ENCODE measurements around the gene DNAJB5. TPM values are rescaled to one million over a fixed set of nuclear protein-coding genes. Genes with fewer than 3 reads are reported as not detected.

Gene DNAJB5
- total RNA-seq, 2 experiments from 2014 or later: 2.7 to 2.8 TPM

DNA sequence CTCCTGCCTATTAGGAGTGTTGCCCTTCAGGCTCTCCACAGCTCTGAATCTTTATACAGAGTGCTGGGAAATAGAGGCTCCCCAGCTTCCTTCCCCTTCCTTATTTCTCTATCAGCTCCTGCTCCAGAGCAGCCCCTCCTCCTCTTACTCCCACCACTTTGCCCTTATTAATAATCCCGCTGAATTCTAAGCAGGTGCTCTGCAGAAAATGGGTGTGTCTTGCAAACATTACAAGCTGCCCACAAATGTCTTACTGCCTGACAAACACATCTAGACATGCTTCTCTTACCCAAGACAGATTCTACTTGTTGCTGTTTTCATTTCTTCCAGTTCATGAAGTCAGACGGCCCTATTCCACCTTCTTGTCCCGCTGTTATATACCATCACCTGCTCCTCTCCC lies 25.1 kb upstream of the DNAJB5 start:
- H3K9me3 ChIP-seq (ENCODE audit: control insufficient read depth in 1 of 2, insufficient read depth in 1 of 2, low read length in 2 of 2): no peaks in the 10 kb centered on the region
- no peak overlapping the region for H3K27ac ChIP-seq (ENCODE audit: low read depth in 1 of 2, low read length in 2 of 2)
- DNase-seq: no peak
- H3K36me3 ChIP-seq (ENCODE audit: insufficient read depth, low read length): no peaks in the 10 kb centered on the region
- intact Hi-C loops (cut with DNase I, micrococcal nuclease): no loop called here
- H3K27ac Mint-ChIP-seq: no peak overlapping the region
- no peaks in the 10 kb centered on the region for H3K4me1 ChIP-seq (ENCODE audit: insufficient read depth, low read length)
- no peaks in the 10 kb centered on the region for H3K9me3 Mint-ChIP-seq
- ChIA-PET CTCF (interaction anchor here (0.6 kb wide), 1 partner anchor 82 kb away, joined by 3 read pairs; no protein-coding TSS in a partner anchor), POLR2A (no interaction called here)
- no peak overlapping the region for H3K4me3 Mint-ChIP-seq
- ATAC-seq (ENCODE audit: poor library complexity): no peak
- no peak overlapping the region for H3K4me3 ChIP-seq (ENCODE audit: low read length)
- peaks cover 25 to 76% of the 10 kb centered on the region in 2 experiments for H3K27me3 ChIP-seq (ENCODE audit: control insufficient read depth in 1 of 2, insufficient read depth in 2 of 2, low read length in 2 of 2)
- H3K27me3 Mint-ChIP-seq: peaks cover 80% of the 10 kb centered on the region
- H3K36me3 Mint-ChIP-seq (ENCODE audit: low read depth): no peaks in the 10 kb centered on the region
- TF ChIP-seq, protein P1, sequence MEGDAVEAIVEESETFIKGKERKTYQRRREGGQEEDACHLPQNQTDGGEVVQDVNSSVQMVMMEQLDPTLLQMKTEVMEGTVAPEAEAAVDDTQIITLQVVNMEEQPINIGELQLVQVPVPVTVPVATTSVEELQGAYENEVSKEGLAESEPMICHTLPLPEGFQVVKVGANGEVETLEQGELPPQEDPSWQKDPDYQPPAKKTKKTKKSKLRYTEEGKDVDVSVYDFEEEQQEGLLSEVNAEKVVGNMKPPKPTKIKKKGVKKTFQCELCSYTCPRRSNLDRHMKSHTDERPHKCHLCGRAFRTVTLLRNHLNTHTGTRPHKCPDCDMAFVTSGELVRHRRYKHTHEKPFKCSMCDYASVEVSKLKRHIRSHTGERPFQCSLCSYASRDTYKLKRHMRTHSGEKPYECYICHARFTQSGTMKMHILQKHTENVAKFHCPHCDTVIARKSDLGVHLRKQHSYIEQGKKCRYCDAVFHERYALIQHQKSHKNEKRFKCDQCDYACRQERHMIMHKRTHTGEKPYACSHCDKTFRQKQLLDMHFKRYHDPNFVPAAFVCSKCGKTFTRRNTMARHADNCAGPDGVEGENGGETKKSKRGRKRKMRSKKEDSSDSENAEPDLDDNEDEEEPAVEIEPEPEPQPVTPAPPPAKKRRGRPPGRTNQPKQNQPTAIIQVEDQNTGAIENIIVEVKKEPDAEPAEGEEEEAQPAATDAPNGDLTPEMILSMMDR (IDR thresholded peaks at IDR 0.05): no peak
- H3K4me1 Mint-ChIP-seq (ENCODE audit: low read depth): no peaks in the 10 kb centered on the region

DNA sequence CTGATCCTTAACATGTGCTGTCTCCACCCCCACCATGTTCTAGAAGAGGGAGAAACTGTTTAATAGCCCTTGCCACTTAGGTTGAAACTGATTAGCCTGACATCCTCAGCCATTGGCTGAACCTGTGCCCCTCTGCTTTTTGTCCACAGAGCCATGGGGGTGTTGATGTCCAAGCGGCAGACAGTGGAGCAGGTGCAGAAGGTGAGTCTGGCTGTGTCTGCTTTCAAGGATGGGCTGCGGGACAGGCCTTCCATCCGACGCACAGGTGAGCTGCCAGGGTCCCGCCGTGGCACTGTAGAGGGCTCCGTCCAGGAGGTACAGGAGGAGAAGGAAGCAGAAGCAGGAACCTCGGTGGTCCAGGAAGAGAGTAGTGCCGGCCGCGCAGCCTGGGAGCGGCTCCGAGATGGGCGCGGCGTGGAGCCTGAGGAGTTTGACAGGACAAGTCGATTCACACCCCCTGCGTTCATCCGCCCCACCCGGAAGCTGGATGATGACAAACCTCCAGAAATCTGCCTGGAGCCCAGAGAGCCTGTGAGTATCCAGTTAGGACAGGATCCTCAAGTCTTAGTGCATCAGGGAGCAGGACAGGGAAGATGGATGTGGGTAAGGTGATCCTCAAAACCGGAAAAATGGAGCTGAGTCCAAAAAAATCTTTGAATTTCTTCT lies 18.3 kb upstream of the DNAJB5 start:
- CTCF ChIA-PET: interaction anchor here (1.4 kb wide), 1 partner anchor 72 kb away, joined by 3 read pairs; no protein-coding TSS in a partner anchor
- Histone ChIP-seq H3K4me3 (ENCODE audit: low read length) (no peak overlapping the region), H3K27ac (ENCODE audit: low read depth in 1 of 2, low read length in 2 of 2) (no peak overlapping the region), H3K36me3 (ENCODE audit: insufficient read depth, low read length) (no peaks in the 10 kb centered on the region), H3K27me3 (ENCODE audit: control insufficient read depth in 1 of 2, insufficient read depth in 2 of 2, low read length in 2 of 2) (peaks cover 4 to 16% of the 10 kb centered on the region in 2 experiments), H3K9me3 (ENCODE audit: control insufficient read depth in 1 of 2, insufficient read depth in 1 of 2, low read length in 2 of 2) (no peaks in the 10 kb centered on the region), H3K4me1 (ENCODE audit: insufficient read depth, low read length) (no peaks in the 10 kb centered on the region)
- ATAC-seq (ENCODE audit: poor library complexity) (no peak), DNase-seq (no peak)
- peaks cover 16% of the 10 kb centered on the region for H3K27me3 Mint-ChIP-seq
- H3K4me3 Mint-ChIP-seq: no peak overlapping the region
- POLR2A ChIA-PET: no interaction called here
- intact Hi-C loops (cut with DNase I, micrococcal nuclease): no loop called here
- no peaks in the 10 kb centered on the region for H3K9me3 Mint-ChIP-seq
- H3K36me3 Mint-ChIP-seq (ENCODE audit: low read depth): no peaks in the 10 kb centered on the region
- no peak overlapping the region for H3K27ac Mint-ChIP-seq
- no peaks in the 10 kb centered on the region for H3K4me1 Mint-ChIP-seq (ENCODE audit: low read depth)
- TF ChIP-seq, protein P1 (IDR thresholded peaks at IDR 0.05): no peak

DNA sequence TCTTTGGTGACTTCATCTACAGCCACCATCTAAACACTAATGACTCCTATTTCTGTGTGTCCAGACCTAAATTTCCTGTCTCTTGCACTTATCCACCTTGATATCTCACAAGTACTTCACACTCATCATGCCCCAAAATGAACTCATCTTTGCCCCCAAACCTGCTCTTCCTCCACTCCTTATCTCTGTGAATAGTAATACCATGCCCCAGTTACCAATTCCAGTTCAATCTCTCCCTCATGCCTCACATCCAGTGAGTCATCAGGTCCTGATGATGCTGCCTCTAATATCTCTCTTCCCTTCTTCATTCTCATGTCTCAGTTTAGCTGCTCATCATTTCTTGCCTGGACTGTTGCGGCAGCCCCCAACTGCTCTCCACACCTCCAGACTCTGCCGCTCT lies 14.9 kb upstream of the DNAJB5 start:
- Mint-ChIP-seq H3K27ac (no peak overlapping the region), H3K36me3 (ENCODE audit: low read depth) (no peaks in the 10 kb centered on the region), H3K4me1 (ENCODE audit: low read depth) (no peaks in the 10 kb centered on the region), H3K27me3 (no peaks in the 10 kb centered on the region), H3K9me3 (no peaks in the 10 kb centered on the region), H3K4me3 (no peak overlapping the region)
- H3K4me3 ChIP-seq (ENCODE audit: low read length): no peak overlapping the region
- ATAC-seq (ENCODE audit: poor library complexity) (no peak), DNase-seq (no peak)
- H3K27ac ChIP-seq (ENCODE audit: low read depth in 1 of 2, low read length in 2 of 2): no peak overlapping the region
- peaks cover 0 to 3% of the 10 kb centered on the region in 2 experiments for H3K9me3 ChIP-seq (ENCODE audit: control insufficient read depth in 1 of 2, insufficient read depth in 1 of 2, low read length in 2 of 2)
- ChIA-PET CTCF (no interaction called here), POLR2A (no interaction called here)
- H3K4me1 ChIP-seq (ENCODE audit: insufficient read depth, low read length): no peaks in the 10 kb centered on the region
- no peaks in the 10 kb centered on the region for H3K27me3 ChIP-seq (ENCODE audit: control insufficient read depth in 1 of 2, insufficient read depth in 2 of 2, low read length in 2 of 2)
- intact Hi-C loops (cut with DNase I, micrococcal nuclease): no loop called here
- H3K36me3 ChIP-seq (ENCODE audit: insufficient read depth, low read length): no peaks in the 10 kb centered on the region
- TF ChIP-seq, protein P1 (IDR thresholded peaks at IDR 0.05): no peak

Data from CD4-positive, alpha-beta T cell (primary cell).